CD4-positive, alpha-beta T cell treated with Interleukin-6 at 100 ng/mL for 8 hours (primary cell): ENCODE results near the gene CT45A9.
"Not testable (repeated sequence)": the region's sequence is repeated elsewhere in the genome, so short reads cannot be mapped to it uniquely, and the experiment has no call there.

Experiments
- DNase-seq: peaks from one replicate; pipeline ENCODE4 v3.0.0-alpha.2; 2020; ENCODE audit warnings: mixed read lengths, low spot score

Gene CT45A9

DNA sequence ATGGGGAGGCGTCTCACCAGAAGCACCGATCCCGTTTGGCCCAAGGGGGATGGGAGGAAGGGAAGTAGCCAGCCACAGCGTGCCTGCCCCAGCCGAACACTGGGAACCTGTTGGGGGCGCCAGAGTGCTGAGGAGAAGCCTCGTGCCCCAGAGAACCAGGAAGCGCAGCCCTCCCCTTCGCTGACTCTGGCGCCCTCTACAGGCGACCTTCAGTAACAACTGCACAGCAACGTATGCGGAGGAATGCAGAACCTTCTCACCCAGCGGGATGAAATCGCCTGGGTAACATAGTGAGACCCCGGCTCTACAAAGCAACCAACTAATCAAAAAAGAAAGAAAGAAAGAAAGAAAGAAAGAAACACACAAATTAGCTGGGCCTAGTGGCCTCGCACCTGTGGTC lies at the start of gene CT45A9:
Gene CT45A9, minus strand, starts transcription at position 101 of the 400 bp plus-strand sequence. CDS start 3,751 bp downstream, outside the sequence.
- not testable (repeated sequence) for DNase-seq

GRCh38 chrX:135920516-135920915 lies 48.9 kb upstream of the CT45A9 start:
- DNase-seq, result not testable (repeated sequence)

DNA sequence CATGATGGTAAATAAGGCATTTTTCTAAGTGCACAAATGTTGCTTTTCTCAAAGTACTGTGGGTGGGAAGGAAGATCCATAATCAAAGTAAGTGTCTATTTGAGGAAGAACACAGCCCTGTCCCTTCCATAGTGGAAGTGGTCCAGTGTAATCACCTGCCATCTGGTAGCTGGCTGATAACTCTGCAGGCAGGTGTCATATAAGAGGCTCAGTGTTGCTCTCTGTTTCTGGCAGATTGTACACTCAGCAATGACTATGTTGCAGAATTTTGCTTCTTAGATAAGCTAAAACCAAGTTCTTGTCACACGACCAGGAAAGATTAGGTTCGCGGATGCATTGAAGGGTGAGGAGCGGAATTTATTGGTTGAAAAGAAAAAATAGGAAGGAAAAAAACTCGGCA lies 42.8 kb upstream of the CT45A9 start:
- DNase-seq, result no peak

- no peak for DNase-seq
Observed at GRCh38 chrX:135910251-135910650, 38.6 kb upstream of the CT45A9 start.

DNA sequence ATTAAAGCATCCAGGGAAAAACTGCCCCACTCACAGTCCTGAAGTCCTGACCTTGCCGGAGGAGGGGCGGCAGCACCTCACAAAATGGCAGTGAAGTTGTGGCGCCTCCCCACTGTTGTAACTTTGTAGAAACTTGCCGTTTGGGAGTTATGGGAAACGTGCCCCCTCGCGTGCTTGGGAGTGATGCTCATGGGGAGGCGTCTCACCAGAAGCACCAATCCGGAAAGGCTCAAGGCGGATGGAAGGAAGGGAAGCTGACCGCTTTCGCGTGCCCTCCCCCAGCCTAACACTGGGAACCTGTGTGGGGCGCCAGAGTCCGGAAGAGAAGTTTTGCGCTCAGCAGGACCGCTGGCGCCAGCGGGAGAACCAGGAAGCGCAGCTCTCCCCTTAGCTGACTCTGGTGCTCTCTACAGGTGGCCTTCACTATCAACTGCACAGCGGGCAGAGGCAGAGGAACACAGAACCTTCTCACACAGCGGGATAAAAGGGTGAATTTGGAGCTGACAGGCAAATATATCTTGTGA lies 21.7 kb upstream of the CT45A9 start, which contains the start of the genes CT45A10 and SAGE1:
Gene CT45A10, minus strand, starts transcription at position 151 of the 524 bp plus-strand sequence. CDS start 8,100 bp downstream, outside the sequence.
Gene SAGE1, plus strand, starts transcription at position 423 of the 524 bp plus-strand sequence. CDS start 2,527 bp downstream, outside the sequence.
- DNase-seq, result no peak

DNA sequence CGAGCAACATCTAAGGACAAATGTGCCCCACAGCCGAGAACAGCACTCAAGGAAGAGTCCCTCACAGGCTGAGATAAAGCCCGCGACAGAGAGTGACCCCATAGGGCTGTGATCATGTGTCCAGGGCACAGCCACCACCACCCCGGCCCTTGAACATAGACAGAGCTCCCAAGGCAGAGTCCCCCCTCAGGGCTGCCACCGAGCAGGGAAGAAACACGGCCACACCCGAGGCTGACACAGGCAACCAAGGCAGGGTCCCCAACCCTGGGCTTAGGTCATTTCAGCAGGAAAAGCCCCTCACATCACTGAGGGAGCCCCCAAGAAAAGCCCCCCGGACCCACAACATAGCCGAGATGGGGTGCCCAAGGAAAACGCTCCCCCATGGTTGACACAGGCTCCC lies 21.2 kb upstream of the CT45A9 start:
- no peak for DNase-seq

DNA sequence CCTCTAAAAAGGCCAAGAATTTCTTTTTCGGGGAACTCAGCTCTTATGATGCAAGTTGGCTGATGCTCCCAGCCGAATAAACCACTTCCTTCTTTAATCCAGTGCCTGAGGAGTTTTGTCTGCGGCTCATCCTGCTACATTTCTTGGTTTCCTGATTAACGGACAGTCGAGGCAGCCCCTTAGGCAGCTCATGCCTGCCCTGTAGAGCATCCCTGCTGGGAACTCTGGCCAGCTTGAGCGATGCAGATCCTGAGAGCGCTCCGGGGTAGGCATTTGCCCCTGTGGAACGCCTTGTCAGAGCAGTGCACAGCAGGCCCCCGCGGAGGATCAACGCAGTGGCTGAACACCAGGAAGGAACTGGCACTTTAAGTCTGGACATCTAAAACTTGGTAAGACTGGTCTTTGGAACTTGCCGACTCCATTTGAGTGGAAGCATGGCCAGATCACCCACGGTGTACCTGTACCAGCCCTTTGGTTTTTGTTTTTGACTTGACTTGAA lies 18.5 kb upstream of the CT45A9 start:
- no peak for DNase-seq

DNA sequence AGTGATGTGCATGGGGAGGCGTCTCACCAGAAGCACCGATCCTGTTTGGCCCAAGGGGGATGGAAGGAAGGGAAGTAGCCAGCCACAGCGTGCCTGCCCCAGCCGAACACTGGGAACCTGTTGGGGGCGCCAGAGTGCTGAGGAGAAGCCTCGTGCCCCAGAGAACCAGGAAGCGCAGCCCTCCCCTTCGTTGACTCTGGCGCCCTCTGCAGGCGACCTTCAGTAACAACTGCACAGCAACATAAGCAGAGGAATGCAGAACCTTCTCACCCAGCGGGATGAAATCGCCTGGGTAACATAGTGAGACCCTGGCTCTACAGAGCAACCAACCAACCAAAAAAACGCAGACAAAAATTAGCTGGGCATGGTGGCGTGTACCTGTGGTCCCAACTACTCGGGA lies 17.4 kb upstream of the CT45A9 start:
- not testable (repeated sequence) for DNase-seq

GRCh38 chrX:135888230-135888629 lies 16.6 kb upstream of the CT45A9 start:
- DNase-seq, result not testable (repeated sequence)

GRCh38 chrX:135882741-135883140 lies 11.1 kb upstream of the CT45A9 start:
- DNase-seq, result not testable (repeated sequence)

GRCh38 chrX:135854438-135854837 lies 17.2 kb downstream of the CT45A9 start, which contains the start of gene CT45A8:
TSS of gene CT45A8 (minus strand) at chrX:135854538. CDS start at chrX:135850783, 3,755 bp downstream.
- DNase-seq, result not testable (repeated sequence)

DNA sequence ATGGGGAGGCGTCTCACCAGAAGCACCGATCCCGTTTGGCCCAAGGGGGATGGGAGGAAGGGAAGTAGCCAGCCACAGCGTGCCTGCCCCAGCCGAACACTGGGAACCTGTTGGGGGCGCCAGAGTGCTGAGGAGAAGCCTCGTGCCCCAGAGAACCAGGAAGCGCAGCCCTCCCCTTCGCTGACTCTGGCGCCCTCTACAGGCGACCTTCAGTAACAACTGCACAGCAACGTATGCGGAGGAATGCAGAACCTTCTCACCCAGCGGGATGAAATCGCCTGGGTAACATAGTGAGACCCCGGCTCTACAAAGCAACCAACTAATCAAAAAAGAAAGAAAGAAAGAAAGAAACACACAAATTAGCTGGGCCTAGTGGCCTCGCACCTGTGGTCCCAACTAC lies 34.4 kb downstream of the CT45A9 start, which contains the start of gene CT45A7:
Gene CT45A7, minus strand, starts transcription at position 101 of the 400 bp plus-strand sequence. CDS start 3,747 bp downstream, outside the sequence.
- not testable (repeated sequence) for DNase-seq

DNA sequence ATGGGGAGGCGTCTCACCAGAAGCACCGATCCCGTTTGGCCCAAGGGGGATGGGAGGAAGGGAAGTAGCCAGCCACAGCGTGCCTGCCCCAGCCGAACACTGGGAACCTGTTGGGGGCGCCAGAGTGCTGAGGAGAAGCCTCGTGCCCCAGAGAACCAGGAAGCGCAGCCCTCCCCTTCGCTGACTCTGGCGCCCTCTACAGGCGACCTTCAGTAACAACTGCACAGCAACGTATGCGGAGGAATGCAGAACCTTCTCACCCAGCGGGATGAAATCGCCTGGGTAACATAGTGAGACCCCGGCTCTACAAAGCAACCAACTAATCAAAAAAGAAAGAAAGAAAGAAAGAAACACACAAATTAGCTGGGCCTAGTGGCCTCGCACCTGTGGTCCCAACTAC lies 51.7 kb downstream of the CT45A9 start, which contains the start of gene CT45A2:
Gene CT45A2, minus strand, starts transcription at position 101 of the 400 bp plus-strand sequence. CDS start 3,747 bp downstream, outside the sequence.
- DNase-seq, result not testable (repeated sequence)
